Jurkat, Clone E6-1 (cell line): ENCODE measurements around the gene MAPK4.

Source experiments
- DNase-seq: peaks from one replicate; pipeline ENCODE4 v3.0.0-alpha.2; 2011; ENCODE audit warnings: low read depth, low spot score
- H3K4me3 ChIP-seq: 2 replicates; pipeline ENCODE4 v1.5.1; 2011; ENCODE audit warnings: mild to moderate bottlenecking, low read length, control low read depth, moderate library complexity

MAPK4 gene

GRCh38 chr18:50729986-50730385, 170.1 kb downstream of the MAPK4 start:
- no peak overlapping the region for H3K4me3 ChIP-seq
- no peak for DNase-seq

GRCh38 chr18:50734342-50734741, 174.5 kb downstream of the MAPK4 start:
- no peak overlapping the region for H3K4me3 ChIP-seq
- no peak for DNase-seq

GRCh38 chr18:50734886-50735285, 175.0 kb downstream of the MAPK4 start:
- no peak for DNase-seq
- H3K4me3 ChIP-seq, result no peak overlapping the region

- no peak for DNase-seq
- no peak overlapping the region for H3K4me3 ChIP-seq
Measured at GRCh38 chr18:50737127-50737526, 177.2 kb downstream of the MAPK4 start.

- DNase-seq, result no peak
- no peak overlapping the region for H3K4me3 ChIP-seq
Measured at GRCh38 chr18:50738098-50738757, 178.3 kb downstream of the MAPK4 start.

GRCh38 chr18:50742952-50743351, 183.1 kb downstream of the MAPK4 start:
- no peak for DNase-seq
- H3K4me3 ChIP-seq, result no peak overlapping the region

GRCh38 chr18:50744253-50744652, 184.4 kb downstream of the MAPK4 start:
- H3K4me3 ChIP-seq, result no peak overlapping the region
- DNase-seq, result no peak

GRCh38 chr18:50745945-50746344, 186.1 kb downstream of the MAPK4 start:
- H3K4me3 ChIP-seq, result no peak overlapping the region
- no peak for DNase-seq

- no peak overlapping the region for H3K4me3 ChIP-seq
- DNase-seq, result no peak
Measured at GRCh38 chr18:50747849-50748242, 188.0 kb downstream of the MAPK4 start.

- DNase-seq, result no peak
- H3K4me3 ChIP-seq, result no peak overlapping the region
Measured at GRCh38 chr18:50748243-50749229, 188.6 kb downstream of the MAPK4 start.

- no peak for DNase-seq
- no peak overlapping the region for H3K4me3 ChIP-seq
Measured at GRCh38 chr18:50749421-50749820, 189.5 kb downstream of the MAPK4 start.

GRCh38 chr18:50749945-50750344, 190.1 kb downstream of the MAPK4 start:
- DNase-seq, result no peak
- no peak overlapping the region for H3K4me3 ChIP-seq

- no peak for DNase-seq
- H3K4me3 ChIP-seq, result no peak overlapping the region
Measured at GRCh38 chr18:50750546-50750945, 190.7 kb downstream of the MAPK4 start.

- H3K4me3 ChIP-seq, result no peak overlapping the region
- no peak for DNase-seq
Measured at GRCh38 chr18:50751490-50751889, 191.6 kb downstream of the MAPK4 start.

GRCh38 chr18:50751947-50752346, 192.1 kb downstream of the MAPK4 start:
- no peak overlapping the region for H3K4me3 ChIP-seq
- DNase-seq, result no peak

GRCh38 chr18:50753311-50753710, 193.4 kb downstream of the MAPK4 start:
- no peak for DNase-seq
- no peak overlapping the region for H3K4me3 ChIP-seq

- DNase-seq, result no peak
- H3K4me3 ChIP-seq, result no peak overlapping the region
Measured at GRCh38 chr18:50754297-50754696, 194.4 kb downstream of the MAPK4 start.

- no peak overlapping the region for H3K4me3 ChIP-seq
- no peak for DNase-seq
Measured at GRCh38 chr18:50757358-50757757, 197.5 kb downstream of the MAPK4 start.

GRCh38 chr18:50769463-50769862, 209.6 kb downstream of the MAPK4 start:
- H3K4me3 ChIP-seq, result no peak overlapping the region
- no peak for DNase-seq

- DNase-seq, result no peak
Measured at GRCh38 chr18:50775207-50775606, 215.3 kb downstream of the MAPK4 start.

More at GRCh38 chr18:50775207-50775606, 215.3 kb downstream of the MAPK4 start:
- no peak overlapping the region for H3K4me3 ChIP-seq
